ENCODE data around the gene DISP2.

The DISP2 gene, protein sequence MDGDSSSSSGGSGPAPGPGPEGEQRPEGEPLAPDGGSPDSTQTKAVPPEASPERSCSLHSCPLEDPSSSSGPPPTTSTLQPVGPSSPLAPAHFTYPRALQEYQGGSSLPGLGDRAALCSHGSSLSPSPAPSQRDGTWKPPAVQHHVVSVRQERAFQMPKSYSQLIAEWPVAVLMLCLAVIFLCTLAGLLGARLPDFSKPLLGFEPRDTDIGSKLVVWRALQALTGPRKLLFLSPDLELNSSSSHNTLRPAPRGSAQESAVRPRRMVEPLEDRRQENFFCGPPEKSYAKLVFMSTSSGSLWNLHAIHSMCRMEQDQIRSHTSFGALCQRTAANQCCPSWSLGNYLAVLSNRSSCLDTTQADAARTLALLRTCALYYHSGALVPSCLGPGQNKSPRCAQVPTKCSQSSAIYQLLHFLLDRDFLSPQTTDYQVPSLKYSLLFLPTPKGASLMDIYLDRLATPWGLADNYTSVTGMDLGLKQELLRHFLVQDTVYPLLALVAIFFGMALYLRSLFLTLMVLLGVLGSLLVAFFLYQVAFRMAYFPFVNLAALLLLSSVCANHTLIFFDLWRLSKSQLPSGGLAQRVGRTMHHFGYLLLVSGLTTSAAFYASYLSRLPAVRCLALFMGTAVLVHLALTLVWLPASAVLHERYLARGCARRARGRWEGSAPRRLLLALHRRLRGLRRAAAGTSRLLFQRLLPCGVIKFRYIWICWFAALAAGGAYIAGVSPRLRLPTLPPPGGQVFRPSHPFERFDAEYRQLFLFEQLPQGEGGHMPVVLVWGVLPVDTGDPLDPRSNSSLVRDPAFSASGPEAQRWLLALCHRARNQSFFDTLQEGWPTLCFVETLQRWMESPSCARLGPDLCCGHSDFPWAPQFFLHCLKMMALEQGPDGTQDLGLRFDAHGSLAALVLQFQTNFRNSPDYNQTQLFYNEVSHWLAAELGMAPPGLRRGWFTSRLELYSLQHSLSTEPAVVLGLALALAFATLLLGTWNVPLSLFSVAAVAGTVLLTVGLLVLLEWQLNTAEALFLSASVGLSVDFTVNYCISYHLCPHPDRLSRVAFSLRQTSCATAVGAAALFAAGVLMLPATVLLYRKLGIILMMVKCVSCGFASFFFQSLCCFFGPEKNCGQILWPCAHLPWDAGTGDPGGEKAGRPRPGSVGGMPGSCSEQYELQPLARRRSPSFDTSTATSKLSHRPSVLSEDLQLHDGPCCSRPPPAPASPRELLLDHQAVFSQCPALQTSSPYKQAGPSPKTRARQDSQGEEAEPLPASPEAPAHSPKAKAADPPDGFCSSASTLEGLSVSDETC (N-terminal part only)

DNA sequence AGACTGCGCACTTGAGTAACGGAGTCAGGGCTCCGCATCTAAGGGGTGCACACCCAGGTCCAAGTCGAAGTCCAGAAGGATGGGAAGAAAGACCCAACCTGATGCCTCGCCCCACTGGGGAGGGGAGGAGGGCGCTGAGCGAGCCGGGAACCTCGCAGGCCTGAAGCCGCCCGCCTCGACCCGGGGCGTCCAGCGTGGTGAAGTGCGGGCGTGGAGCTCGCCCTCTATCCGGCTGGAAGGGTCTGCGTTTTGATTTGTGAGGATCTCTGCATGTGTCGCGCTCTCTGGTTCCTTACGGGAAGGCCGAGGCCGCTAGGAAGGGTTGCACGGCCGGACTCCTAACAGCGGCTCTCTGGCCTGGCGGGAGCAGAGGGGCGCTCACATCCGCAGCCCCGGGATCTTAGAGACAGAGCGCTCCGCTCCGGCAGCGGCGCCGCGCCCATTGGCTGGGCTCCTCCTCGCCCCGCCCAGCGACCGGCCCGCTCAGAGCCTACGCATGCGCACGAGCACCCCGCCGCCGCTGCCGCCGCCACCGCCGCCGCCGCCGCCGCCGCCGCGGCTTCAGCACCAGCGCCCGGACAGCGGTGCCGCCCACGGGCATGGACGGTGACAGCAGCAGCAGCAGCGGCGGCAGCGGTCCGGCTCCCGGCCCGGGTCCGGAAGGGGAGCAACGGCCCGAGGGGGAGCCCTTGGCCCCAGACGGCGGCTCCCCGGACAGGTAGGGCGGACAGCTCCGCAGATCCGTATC is at the start of gene DISP2:
Gene DISP2 (plus strand): TSS at position 497 of the 748 bp plus-strand sequence. CDS start 103 bp downstream, at position 600.
- DNase-seq (ENCODE audit: low read depth) = peak; percentile 78

DNA sequence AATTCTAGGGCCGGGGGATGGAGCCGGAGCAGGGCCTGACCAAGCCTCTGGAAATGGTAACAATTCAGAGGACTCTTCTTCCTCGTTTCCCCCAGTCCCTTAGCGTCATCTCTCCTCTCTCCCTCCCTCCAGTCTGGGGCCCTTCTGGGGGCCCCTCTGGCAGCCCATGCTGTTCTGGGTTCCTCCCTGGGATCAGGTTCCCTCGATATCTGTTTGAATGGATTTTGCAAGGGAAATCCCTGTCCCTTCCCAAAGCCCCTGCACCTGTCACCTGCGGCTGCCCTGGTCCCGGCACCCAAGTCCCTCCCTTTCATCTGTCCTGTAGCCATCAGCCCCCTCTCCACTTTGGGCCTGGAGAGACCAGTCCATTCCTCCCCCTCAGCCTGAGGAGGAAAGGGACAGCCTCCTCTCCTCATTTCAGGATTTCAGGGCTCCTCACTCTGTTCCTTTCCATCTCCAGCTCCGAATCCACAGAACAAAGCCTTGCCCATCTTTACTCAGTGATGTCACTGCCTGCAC is 48.6 kb upstream of the DISP2 start:
- no peak for DNase-seq (ENCODE audit: low read depth)

DNA sequence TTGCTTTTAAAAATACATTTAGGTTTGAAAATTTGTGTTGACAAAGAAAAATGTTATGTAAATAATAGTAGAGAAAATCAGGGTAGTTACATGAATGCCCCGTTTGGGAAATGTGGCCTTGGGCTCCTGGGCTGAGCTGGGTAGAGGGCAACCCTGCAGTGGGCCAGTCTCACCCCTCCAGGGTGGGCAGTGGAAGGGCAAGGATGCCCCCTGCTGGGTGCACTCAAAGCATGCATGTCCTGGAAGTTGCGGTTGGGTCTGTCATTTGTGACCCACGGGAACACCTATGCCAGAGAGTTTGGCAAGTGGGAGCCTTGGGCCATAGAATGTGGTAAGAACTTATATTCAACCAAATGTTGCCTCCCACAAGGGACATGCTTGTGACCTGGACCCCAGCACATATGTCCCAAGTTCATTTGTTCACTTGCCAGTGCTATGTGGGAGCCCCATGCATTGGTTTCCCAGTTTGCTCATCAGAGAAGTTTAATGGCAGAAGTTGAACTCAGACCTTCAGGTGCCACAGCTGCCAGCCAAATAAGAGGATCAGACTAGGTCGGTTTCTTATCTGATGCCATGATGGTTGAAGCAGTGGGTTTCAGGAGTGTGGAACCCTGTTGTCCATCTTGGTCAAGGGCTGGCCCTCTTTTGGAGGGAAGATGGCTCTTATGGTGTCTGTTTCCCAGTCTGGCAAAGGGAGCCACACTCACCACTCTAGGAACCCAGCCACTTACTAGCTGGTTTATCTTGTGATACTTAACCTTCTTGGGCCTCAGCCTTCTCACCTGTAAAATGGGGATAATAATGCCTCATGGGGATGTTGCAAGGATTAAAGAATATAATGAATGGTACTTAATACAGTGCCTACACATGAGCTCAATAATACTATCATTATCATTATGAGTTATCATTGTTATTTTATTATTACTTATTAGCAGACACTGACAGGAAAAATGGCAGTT is 47.7 kb upstream of the DISP2 start:
- peak; percentile 30 for DNase-seq (ENCODE audit: low read depth)

DNA sequence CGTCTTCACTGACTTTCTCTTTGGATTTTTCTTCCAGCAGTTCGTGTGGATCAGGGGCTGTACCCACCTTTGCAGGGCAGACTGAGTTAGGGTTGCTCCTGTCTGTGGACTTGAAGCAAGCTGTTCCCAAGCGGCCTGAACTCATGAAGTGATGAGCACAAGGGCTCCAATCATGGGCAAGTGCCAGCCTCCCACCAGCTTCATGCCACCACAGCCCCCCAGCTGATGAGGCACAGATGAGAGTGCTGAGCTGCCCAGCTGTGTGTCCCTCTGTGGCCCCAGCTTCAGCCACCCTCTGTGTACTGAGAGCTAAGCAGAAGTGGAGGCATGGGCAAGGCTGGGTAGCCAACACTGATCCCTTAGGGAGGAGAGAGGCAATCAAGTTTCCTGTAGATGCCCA is 47.0 kb upstream of the DISP2 start:
- no peak for DNase-seq (ENCODE audit: low read depth)

DNA sequence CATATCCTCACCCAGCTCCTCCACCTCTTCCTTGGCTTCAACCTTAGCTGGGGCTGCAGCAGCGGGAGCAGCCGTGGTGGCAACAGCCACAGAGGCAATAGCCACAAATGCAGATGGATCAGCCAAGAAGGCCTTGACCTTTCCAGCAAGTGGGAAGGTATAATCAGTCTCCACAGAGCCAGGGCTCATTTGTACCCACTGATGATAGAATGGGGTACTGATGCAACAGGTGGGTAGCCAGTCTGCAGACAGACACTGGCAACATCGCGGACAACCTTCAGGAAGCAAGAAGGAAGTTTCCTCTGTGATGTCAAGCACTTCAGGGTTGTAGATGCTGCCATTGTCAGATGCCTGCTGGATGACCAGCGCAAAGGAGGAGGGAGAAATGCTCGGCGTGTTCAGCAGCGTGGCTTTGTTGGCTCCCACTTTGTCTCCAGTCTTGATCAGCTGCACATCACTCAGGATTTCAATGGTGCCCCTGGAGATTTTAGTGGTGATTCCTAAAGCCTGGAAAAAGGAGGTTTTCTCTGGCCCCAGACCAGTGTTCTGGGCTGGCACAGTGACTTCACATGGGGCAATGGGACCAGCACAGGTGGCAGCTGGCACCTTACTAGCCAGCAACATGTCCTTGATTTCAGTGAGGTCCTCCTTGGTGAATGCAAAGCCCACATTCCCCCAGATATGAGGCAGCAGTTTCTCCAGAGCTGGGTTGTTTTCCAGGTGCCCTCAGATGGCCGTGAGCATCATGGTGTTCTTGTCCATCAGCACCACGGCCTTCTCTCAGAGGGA is 45.5 kb upstream of the DISP2 start:
- DNase-seq (ENCODE audit: low read depth) = no peak

DNA sequence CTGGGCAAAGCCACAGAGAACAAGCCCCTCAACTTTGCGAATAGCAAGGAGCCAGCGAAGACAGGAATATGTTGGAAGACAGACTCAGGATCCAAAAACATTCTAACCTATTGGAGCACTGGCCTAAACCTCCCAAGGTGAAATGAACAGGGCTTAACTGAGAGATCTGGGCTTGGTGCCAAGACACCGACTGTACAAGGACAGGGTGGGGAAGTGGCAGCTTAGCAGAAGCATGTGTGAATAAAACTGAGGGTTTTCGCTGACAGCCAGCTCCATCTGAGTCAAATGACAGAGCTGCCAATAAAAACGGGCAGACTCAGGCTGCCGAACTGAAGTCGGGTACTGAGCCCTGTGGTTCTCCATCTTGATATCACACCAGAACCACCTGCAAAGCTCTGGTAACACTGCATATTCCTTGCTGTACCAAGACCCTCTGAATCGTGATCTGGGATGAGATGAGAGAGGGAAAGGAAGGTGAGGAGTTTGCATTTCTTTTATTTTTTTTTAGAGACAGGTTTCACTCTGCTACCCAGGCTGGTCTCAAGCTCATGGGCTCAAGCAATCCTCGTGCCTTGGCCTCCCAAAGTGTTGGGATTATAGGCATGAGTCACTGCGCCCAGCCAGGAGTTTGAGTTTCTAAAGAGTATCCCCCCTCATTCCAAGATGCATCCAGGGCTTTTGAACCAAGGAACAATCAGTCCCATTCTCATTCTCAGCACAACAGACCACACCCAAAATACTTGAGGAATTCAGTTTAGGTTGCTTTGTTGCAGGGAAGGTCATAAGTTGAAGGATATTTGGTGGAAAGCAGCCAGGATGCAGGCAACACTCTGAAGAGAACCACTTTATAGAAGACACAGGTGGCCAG is 44.3 kb upstream of the DISP2 start:
- DNase-seq (ENCODE audit: low read depth) = no peak

DNA sequence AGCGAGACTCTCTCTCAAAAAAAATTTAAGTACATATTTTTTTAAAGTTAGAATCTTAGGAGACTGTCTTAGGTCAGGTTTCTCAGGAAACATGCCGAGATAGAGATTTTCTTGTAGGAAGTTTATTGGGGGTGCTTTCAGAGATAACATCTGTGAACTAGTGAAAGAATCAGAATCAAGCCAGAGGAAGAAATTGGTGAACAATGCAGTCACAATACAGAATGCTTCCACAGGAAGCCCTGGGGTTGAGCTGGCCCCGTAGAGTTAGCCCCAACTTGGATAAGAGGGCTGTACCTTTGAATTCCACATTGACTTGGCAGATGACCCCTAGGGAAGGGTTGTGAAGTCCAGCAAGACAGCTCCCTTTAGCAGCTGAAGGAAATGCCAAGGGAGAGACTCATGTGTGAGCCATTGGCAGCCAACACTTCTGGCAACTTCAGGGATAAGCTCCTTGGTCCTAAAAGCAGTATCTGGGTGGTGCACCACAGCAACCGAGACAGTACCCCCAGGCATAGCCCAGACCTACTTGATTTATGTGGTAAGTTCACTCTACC is 43.2 kb upstream of the DISP2 start:
- no peak for DNase-seq (ENCODE audit: low read depth)

DNA sequence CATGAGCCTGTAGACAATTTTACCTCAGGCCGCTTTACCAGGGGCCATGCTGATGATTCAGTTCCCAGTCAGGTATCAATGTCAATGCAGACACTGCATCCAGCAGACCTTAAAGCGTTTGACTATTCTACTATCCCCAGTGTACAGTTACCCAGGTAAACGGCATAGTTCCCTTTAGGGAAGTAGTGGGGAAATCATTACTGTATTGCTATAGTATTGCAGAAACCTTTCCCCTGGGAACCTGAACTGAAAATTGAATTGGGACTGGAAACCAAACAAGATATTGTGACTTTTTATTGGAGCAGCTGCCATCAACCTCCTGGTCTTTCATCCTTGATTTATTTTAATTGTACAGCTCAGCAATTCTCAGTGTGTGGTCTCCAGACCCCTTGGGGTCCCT is 41.1 kb upstream of the DISP2 start:
- DNase-seq (ENCODE audit: low read depth) = no peak

DNA sequence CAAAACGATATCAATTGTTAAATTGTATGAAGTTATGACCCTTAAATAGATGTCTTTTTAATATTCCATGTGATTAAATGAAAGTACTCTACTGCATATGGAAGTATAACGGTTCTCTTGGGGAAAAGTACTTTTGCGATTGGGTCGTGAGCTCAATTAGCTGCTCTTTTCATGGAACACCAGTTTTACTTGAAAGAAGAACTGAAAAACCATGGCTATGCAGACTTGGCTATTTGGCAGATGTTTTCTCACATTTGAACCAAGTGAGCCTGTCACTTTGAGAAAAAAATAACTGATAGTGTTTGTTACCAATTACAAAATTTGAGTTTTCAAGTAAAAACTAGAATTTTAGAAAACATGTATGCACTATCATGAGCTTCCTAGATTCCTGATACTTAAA is 40.4 kb upstream of the DISP2 start:
- DNase-seq (ENCODE audit: low read depth) = no peak

DNA sequence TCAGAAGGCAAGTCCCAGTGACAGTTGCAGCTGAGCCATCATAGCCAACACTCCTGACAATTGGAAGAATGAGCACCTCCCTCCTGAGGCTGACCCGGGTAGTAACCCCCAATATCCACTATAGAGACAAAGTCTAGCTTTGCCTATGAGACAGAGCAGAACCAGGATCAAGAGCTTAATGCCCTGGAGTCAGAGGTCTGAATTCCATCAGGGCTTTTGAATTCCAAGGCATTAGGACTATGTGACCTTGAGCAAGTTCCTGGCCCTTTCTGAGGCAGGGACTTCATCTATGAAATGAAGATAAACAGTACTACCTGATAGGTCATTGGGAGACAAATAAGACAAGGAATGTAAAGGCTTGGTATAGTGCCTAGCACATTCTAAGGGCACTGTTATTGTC is 37.6 kb upstream of the DISP2 start:
- DNase-seq (ENCODE audit: low read depth) = no peak

DNA sequence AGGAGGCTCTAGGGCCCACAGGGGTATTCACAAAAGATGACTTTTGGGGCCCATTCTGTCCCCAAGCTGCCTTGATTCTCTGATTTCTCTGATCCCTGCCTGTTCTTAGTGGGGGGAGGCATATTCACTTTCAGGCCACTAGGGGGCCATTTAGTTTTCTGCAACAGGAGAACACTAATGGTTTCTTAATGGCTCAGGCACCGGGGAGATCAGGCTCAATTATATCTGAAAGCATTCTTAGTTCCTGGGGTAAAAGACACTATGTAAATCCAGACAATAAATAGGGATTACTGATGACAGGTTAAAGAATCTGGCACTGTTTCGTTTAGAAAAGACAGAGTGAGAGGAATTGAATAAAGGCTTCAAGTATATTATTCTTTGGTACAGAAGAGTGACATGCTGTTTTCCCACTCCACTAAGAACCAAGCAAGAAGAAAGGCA is 37.1 kb upstream of the DISP2 start:
- DNase-seq (ENCODE audit: low read depth) = peak; percentile 23

DNA sequence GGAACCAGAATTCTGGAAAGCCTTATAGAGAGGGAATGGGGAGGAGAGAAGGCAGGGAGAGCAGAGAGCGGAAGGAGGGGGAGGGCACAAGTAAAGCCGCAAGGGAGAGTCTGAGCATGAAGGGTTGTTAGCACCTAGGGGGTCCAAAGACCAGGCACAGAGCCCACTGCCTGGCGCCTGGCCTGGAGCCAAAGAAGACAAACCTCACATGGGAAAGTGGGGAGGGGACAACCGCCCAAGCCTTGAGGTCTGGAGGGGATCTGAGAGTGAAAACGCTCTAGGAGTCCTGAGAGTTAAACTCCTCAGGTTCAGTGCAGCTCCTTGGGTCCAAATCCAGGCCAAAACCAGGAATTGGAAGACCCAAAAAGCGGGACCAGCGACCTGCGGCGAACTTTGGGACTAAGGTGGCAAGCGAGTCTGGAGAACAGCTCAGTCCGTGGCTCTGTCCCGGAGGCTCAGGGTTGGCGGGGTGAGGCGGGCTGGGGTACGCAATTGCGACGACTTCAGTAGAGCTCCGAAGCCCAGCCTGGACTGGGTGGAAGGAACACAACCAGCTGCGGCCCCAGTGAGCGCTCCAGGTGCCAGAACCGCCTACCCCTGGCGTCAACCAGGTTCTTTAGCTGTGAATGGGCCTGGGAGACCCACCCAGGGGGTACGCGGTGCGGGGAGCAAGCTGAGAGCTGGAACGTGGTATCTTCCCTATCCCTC is 35.3 kb upstream of the DISP2 start:
- DNase-seq (ENCODE audit: low read depth) = no peak

DNA sequence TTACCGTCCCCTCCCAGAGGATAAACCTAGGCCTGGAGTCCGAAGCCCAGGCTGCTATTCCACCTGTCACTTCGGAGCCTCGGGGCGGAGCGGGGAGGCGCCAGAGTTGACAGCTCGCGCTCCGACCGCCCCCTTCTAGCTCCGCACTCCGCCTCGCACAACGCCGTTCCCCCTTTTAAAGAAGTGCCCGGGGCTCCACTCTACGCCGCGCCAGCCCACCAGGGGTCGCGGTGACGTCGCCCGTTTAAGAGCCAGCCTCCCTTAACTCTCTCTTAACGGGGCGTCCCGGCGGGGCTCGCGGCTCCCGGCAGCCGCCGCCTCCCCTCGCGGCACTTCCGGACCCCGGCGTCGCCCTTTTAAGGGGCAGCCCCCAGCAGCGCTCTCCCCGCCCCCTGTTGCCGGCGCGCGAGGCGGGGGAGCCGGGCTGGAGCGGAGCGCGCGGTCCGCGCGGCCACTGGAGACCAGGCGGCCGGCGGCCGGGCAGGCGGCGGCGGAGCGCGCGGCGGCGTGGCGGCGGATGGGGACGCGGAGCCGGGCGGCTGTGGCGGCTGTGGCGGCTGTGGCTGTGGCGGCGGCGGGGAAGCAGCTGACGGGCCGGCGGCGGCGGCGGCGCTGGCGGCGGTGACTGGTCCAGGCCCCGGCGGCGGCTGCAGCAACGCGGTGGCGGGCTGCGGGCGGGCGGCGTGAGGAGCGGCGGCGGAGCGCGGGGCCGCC is 34.6 kb upstream of the DISP2 start, which contains the start of gene INAFM2:
Gene INAFM2 (plus strand): TSS at position 454 of the 714 bp plus-strand sequence. CDS start 364 bp downstream, outside the sequence.
- DNase-seq (ENCODE audit: low read depth) = peak; percentile 86

DNA sequence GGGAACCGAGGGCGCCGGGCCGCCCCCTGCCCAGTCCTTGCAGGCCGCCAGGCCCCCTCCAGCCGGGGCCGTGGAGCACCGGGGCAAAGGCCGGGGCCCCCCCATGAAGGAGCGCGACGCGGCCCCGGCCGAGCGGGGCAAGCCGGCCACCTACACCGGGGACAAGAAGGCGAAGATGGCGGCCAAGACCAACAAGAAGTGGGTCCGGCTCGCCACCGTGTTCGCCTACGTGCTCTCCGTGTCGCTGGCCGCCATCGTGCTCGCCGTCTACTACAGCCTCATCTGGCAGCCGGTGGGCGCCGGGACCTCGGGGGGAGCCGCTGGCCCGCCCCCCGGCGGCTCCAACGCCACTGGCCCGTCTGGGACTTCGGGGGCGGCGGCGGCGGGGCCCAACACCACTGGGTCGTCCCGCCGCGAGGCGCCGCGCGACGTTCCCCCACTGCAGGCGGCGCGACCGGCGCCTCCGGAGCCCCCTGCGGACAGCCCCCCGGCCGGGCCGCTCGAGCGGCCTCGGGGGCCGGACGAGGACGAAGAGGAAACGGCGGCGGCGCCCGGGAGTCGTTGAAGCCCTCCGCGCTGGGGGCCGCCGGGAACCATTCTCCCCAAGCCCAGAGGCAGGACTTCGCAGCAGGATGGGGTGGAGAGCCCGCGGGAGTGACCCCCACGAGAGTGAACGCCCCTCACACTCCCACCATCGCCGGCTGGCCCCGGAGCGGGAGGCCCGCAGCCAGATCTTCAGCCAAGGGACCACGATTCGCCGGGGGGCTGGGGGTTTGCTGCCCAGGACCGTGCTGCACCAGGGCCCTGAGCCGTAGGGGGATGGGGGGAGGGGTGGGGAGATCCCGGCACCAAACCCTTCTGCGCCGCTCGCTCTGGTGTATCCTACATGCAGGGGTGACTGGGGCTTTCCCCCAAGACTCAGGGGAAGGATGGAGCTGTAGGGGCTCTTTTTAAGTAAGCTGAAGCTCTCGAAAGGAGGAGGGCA is 33.8 kb upstream of the DISP2 start:
- no peak for DNase-seq (ENCODE audit: low read depth)

DNA sequence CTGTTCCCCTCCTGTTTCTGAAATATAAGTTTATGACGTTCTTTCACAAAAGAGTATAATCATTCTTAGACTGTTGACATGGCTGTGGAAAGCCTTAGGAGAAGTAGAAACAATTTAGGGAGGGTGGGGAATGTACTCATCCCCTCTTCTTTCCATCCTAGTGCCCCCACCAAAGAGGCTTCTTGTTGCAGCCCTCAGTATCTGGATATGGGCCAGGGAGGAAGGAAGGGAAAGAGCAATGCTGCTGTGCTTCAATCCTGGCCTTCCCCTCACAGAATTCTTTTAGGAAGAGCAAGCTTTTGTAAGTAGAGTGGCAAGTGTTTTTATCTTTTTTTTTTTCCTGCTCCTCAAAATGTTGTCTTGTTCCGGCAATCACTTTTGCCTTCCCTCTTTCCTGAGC is 32.8 kb upstream of the DISP2 start:
- DNase-seq (ENCODE audit: low read depth) = no peak
